Inflammatory macrophage treated with lipopolysaccharide for 1 hour (primary cell): Measurements from ENCODE around the gene ATP8B4.

Experiments used
- DNase-seq, 2 donors: peaks; one replicate each; pipeline ENCODE4 v3.0.0-alpha.2; 2020 to 2022

ATP8B4 gene

GRCh38 chr15:49848282-49848724 lies 270.7 kb downstream of the ATP8B4 start:
- no peak for DNase-seq

- DNase-seq = no peak
Measured at GRCh38 chr15:49847423-49848281, 271.4 kb downstream of the ATP8B4 start.

GRCh38 chr15:49844390-49844789 lies 274.6 kb downstream of the ATP8B4 start:
- no peak for DNase-seq

GRCh38 chr15:49843725-49844124 lies 275.3 kb downstream of the ATP8B4 start:
- no peak for DNase-seq

- DNase-seq = no peak
Measured at GRCh38 chr15:49842031-49842730, 276.9 kb downstream of the ATP8B4 start.

GRCh38 chr15:49832511-49832910 lies 286.5 kb downstream of the ATP8B4 start:
- no peak for DNase-seq

GRCh38 chr15:49831206-49831965 lies 287.6 kb downstream of the ATP8B4 start:
- no peak for DNase-seq

- no peak for DNase-seq
Measured at GRCh38 chr15:49830391-49830790, 288.6 kb downstream of the ATP8B4 start.

GRCh38 chr15:49827311-49827710 lies 291.7 kb downstream of the ATP8B4 start:
- DNase-seq = no peak

GRCh38 chr15:49826640-49827234 lies 292.3 kb downstream of the ATP8B4 start:
- no peak for DNase-seq

GRCh38 chr15:49824775-49825099 lies 294.3 kb downstream of the ATP8B4 start:
- DNase-seq = no peak

GRCh38 chr15:49823987-49824774 lies 294.9 kb downstream of the ATP8B4 start:
- no peak for DNase-seq

GRCh38 chr15:49817100-49817499 lies 301.9 kb downstream of the ATP8B4 start:
- no peak for DNase-seq

- no peak for DNase-seq
Measured at GRCh38 chr15:49815950-49816349, 303.1 kb downstream of the ATP8B4 start.

- no peak for DNase-seq
Measured at GRCh38 chr15:49815526-49815925, 303.5 kb downstream of the ATP8B4 start.

GRCh38 chr15:49814709-49815108 lies 304.3 kb downstream of the ATP8B4 start:
- no peak for DNase-seq

- no peak for DNase-seq
Measured at GRCh38 chr15:49813625-49814024, 305.4 kb downstream of the ATP8B4 start.

- no peak for DNase-seq
Measured at GRCh38 chr15:49810720-49811119, 308.3 kb downstream of the ATP8B4 start.

- DNase-seq = no peak
Measured at GRCh38 chr15:49809894-49810609, 309.0 kb downstream of the ATP8B4 start.

- DNase-seq = no peak
Measured at GRCh38 chr15:49808341-49808740, 310.7 kb downstream of the ATP8B4 start.
